K562 (cell line): ENCODE results near the gene KLHL29. TPM values are rescaled to one million over a fixed set of nuclear protein-coding genes. Genes with fewer than 3 reads are reported as not detected.

Source experiments
- CEBPG ChIP-seq, 3 experiments: fragments of 200-800 bp in 1 of 3; sonication (Bioruptor generic) in 1 of 3; sonication (generic) in 1 of 3; formaldehyde crosslinking in 1 of 3; IDR thresholded peaks in 2 of 3; conservative IDR thresholded peaks in 1 of 3; 2 replicates each; pipeline versions ENCODE4 v1.6.1 to v1.8.0; 2016 to 2022; ENCODE audit warnings: missing compliant biosample characterization in 2 of 3, missing genetic modification characterization in 2 of 3, mild to moderate bottlenecking in 1 of 3, missing genetic modification reagents in 1 of 3
- CREM ChIP-seq: IDR thresholded peaks from 2 replicates; pipeline ENCODE4 v1.6.1; 2014; ENCODE audit warnings: antibody characterized with exemption, low read depth
- MAFK ChIP-seq: IDR thresholded peaks from 2 replicates; pipeline ENCODE4 v1.6.1; 2011; ENCODE audit warnings: low read length, improper control_type of control experiment
- MAZ ChIP-seq, 2 experiments: fragments of 450-650 bp in 1 of 2; sonication (generic) in 1 of 2; formaldehyde crosslinking; IDR thresholded peaks in 1 of 2; conservative IDR thresholded peaks in 1 of 2; 2 replicates each; pipeline versions ENCODE4 v1.4.0 to v1.5.0; 2020; ENCODE audit warnings: mild to moderate bottlenecking in 1 of 2, missing genetic modification reagents in 1 of 2
- NRF1 ChIP-seq, 2 experiments: fragments of 450-650 bp; IDR thresholded peaks in 1 of 2; conservative IDR thresholded peaks in 1 of 2; 2 replicates each; pipeline ENCODE4 v1.6.1; 2014; ENCODE audit warnings: mild to moderate bottlenecking in 2 of 2
- PHF8 ChIP-seq: fragments of 200-600 bp; sonication (generic); IDR thresholded peaks from 2 replicates; pipeline ENCODE4 v1.6.1; 2012; ENCODE audit warnings: mixed run types, mild to moderate bottlenecking, inconsistent platforms, low read length, moderate library complexity, borderline replicate concordance
- TCF3 ChIP-seq: sonication (generic); formaldehyde crosslinking; IDR thresholded peaks from 2 replicates; pipeline ENCODE4 v1.4.0; 2020; ENCODE audit warnings: mild to moderate bottlenecking, missing genetic modification reagents
- USF2 ChIP-seq: sonication (generic); formaldehyde crosslinking; IDR thresholded peaks from 2 replicates; pipeline ENCODE4 v1.5.0; 2020; ENCODE audit warnings: missing genetic modification reagents
- ZNF263 ChIP-seq: sonication (generic); formaldehyde crosslinking; IDR thresholded peaks from 2 replicates; pipeline ENCODE4 v1.8.0; 2022; ENCODE audit warnings: mild to moderate bottlenecking, missing genetic modification reagents, borderline replicate concordance
- ZNF318 ChIP-seq, 2 experiments: fragments of 450-650 bp; IDR thresholded peaks; 2 replicates each; pipeline ENCODE4 v1.6.1; 2016; ENCODE audit warnings: mild to moderate bottlenecking in 2 of 2, borderline replicate concordance in 1 of 2, low read depth in 1 of 2, moderate library complexity in 1 of 2
- ZNF395 ChIP-seq: fragments of 200-800 bp; sonication (Bioruptor generic); IDR thresholded peaks from 2 replicates; pipeline ENCODE4 v1.6.1; 2017; ENCODE audit warnings: missing genetic modification characterization, missing compliant biosample characterization
- ZNF766 ChIP-seq: fragments of 200-800 bp; sonication (Bioruptor generic); conservative IDR thresholded peaks from 2 replicates; pipeline ENCODE4 v1.6.1; 2016; ENCODE audit warnings: missing genetic modification characterization, missing compliant biosample characterization
- polyA plus RNA-seq, 8 experiments: library from polyadenylated mRNA; depleted of rRNA in 4 of 8; stranded (reverse) in 5 of 8; unstranded in 3 of 8; fragments of >200 nt; fragmentation: Nextera tagmentation in 2 of 8; fragmentation: Illumina TruSeq in 1 of 8; extraction: Ambion mirVana in 2 of 8; extraction: Trizol in 1 of 8; gene quantifications; 2 replicates each; pipeline versions ENCODE4 v1.2.1 to v1.2.3, GENCODE V29; 2011 to 2014; ENCODE audit warnings: inconsistent platforms in 1 of 8, missing spikeins in 1 of 8
- total RNA-seq, 7 experiments: library from RNA; depleted of rRNA in 6 of 7; stranded (reverse); fragments of >200 nt in 6 of 7; fragmentation: Illumina TruSeq in 2 of 7; extraction: Trizol in 2 of 7; gene quantifications; 2 replicates each; pipeline versions ENCODE4 v1.2.1 to v1.2.3, GENCODE V29; 2011 to 2021; ENCODE audit warnings: low replicate concordance in 1 of 7

The KLHL29 gene
- total and polyA plus RNA-seq, 9 of the 15 experiments (the other 6 are each of a cell fraction or from before 2014, with no cell fraction given), result 0.03 to 0.31 (median 0.08) TPM; not detected in 1

DNA sequence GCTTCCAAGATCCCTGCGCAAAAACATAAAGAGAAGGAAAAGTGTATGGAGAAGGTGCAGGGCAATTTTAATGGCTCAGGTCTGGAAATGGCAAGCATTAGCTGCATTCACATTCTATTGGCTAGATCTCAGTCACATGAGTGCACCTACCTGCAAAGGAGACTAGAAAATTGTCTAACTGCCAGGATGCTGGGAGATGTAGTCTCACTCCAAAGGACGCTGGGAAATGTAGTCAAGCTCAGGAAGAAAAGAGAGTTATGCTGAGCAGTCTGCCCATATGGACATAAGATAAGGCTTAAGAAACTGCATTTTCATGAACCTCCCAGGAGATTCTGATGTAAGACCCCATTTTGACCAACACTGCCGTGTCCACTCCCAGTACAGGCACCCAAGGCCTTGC is 9.5 kb upstream of the KLHL29 start (continued):
- TF ChIP-seq ZNF318 (IDR thresholded peaks at IDR 0.05; ENCODE audit: borderline replicate concordance in 1 of 2, low read depth in 1 of 2) (no peak), ZNF395 (CRISPR knock-in tag) (peak; percentile 72; the same call in 1 of the 2 replicates), CREM (peak; percentile 54; the same call in 1 of the 2 replicates), PHF8 (no peak), TCF3 (peak; percentile 39; the same call in 1 of the 2 replicates), MAFK (peak; percentile 34; the same call in 1 of the 2 replicates), MAZ (CRISPR knock-in tag; conservative IDR thresholded peaks at IDR 0.05 in 1 of 2, IDR thresholded peaks at IDR 0.05 in 1 of 2) (0 out of 4 replicates have a peak, but pooled peaks of 1 of the 2 experiments have one; percentile 2), CEBPG (CRISPR knock-in tag; IDR thresholded peaks at IDR 0.05) (0 out of 2 replicates have a peak, but pooled peaks have one; percentile 24), CEBPG (tag; conservative IDR thresholded peaks at IDR 0.05 in 1 of 2, IDR thresholded peaks at IDR 0.05 in 1 of 2) (no peak), ZNF263 (CRISPR knock-in tag) (no peak), ZNF766 (peak; percentile 85), NRF1 (conservative IDR thresholded peaks at IDR 0.05 in 1 of 2, IDR thresholded peaks at IDR 0.05 in 1 of 2) (peak in 1 of 2 experiments; percentile 39; a peak in 2 of 4 replicates), USF2 (CRISPR knock-in tag) (peak; percentile 90)
